Gastrocnemius medialis (tissue), 4 donors: ENCODE measurements around the gene ELL2. TPM values are rescaled to one million over a fixed set of nuclear protein-coding genes. Genes with fewer than 3 reads are reported as not detected.

Source experiments
- ATAC-seq, 2 donors: fragments of 150-250 bp; one replicate each; pipeline ENCODE4 v1.9.1; 2016
- DNase-seq, 2 donors: peaks; one replicate each; pipeline ENCODE4 v3.0.0-alpha.2; 2019
- H3K27ac ChIP-seq, 4 donors: fragments of 200-600 bp; sonication (generic); 1 replicate in 1 of 4; 2 replicates in 3 of 4; pipeline ENCODE4 v1.5.1; 2016 to 2018; ENCODE audit warnings: mild to moderate bottlenecking in 2 of 4, moderate library complexity in 1 of 4
- H3K27me3 ChIP-seq, 3 donors: fragments of 200-600 bp; sonication (generic) in 2 of 3; 1 replicate in 1 of 3; 2 replicates in 2 of 3; pipeline versions ENCODE4 v1.5.1 to v1.6.0; 2016 to 2019; ENCODE audit warnings: mild to moderate bottlenecking in 1 of 3, moderate library complexity in 1 of 3
- H3K36me3 ChIP-seq, 2 donors: fragments of 200-600 bp; sonication (generic) in 1 of 2; one replicate each; pipeline ENCODE4 v1.5.1; 2017 to 2018
- H3K4me1 ChIP-seq, 2 donors: fragments of 200-600 bp; sonication (generic) in 1 of 2; one replicate each; pipeline ENCODE4 v1.5.1; 2016 to 2017; ENCODE audit warnings: mild to moderate bottlenecking in 2 of 2
- H3K4me3 ChIP-seq, 4 donors: fragments of 200-600 bp; sonication (generic) in 3 of 4; 1 replicate in 1 of 4; 2 replicates in 3 of 4; pipeline ENCODE4 v1.5.1; 2016 to 2019; ENCODE audit warnings: mild to moderate bottlenecking in 2 of 4
- H3K9me3 ChIP-seq, 3 donors: fragments of 200-600 bp; sonication (generic) in 2 of 3; 1 replicate in 1 of 3; 2 replicates in 2 of 3; pipeline ENCODE4 v1.5.1; 2016 to 2019
- POLR2A ChIP-seq, 2 donors: fragments of 450-650 bp; IDR thresholded peaks; one replicate each; pipeline ENCODE4 v1.6.1; 2017; ENCODE audit warnings: antibody characterized with exemption in 2 of 2, mild to moderate bottlenecking in 2 of 2, moderate library complexity in 2 of 2
- in situ Hi-C, 4 donors: fragments of 200-750 bp; cut with MboI; loops; one replicate each; pipeline versions ENCODE4 v1.15.0 to v1.8.0; 2017; ENCODE audit warnings: low sequenced_read_pairs in 4 of 4
- intact Hi-C: fragments of 100-400 bp; cut with DNase I; formaldehyde crosslinking; loops from one replicate; pipeline ENCODE4 v1.15.1; 2023; ENCODE audit warnings: low total_unique reads
- total RNA-seq, 4 donors: library from RNA; depleted of rRNA; stranded (reverse); fragments of >200 nt; gene quantifications; one replicate each; pipeline versions ENCODE4 v1.1.0 to v1.2.3, GENCODE V29; 2016
- TF ChIP-seq, protein P1 (sequence below), 5 experiments: fragments of 450-650 bp in 3 of 5; fragments of 200-600 bp in 2 of 5; sonication (generic) in 2 of 5; IDR thresholded peaks in 4 of 5; conservative IDR thresholded peaks in 1 of 5; 1 replicate in 4 of 5; 2 replicates in 1 of 5; pipeline ENCODE4 v1.5.1; 2016 to 2019; ENCODE audit warnings: antibody characterized with exemption in 5 of 5, mild to moderate bottlenecking in 3 of 5, moderate library complexity in 3 of 5

The ELL2 gene
- total RNA-seq, 4 donors from 2014 or later: 35.2 to 64.5 (median 42.9) TPM

GRCh38 chr5:95863383-95863757, 98.3 kb downstream of the ELL2 start:
- DNase-seq (peak; percentile 67 to 81), ATAC-seq (peak; percentile 37 to 51)
- TF ChIP-seq, protein P1, sequence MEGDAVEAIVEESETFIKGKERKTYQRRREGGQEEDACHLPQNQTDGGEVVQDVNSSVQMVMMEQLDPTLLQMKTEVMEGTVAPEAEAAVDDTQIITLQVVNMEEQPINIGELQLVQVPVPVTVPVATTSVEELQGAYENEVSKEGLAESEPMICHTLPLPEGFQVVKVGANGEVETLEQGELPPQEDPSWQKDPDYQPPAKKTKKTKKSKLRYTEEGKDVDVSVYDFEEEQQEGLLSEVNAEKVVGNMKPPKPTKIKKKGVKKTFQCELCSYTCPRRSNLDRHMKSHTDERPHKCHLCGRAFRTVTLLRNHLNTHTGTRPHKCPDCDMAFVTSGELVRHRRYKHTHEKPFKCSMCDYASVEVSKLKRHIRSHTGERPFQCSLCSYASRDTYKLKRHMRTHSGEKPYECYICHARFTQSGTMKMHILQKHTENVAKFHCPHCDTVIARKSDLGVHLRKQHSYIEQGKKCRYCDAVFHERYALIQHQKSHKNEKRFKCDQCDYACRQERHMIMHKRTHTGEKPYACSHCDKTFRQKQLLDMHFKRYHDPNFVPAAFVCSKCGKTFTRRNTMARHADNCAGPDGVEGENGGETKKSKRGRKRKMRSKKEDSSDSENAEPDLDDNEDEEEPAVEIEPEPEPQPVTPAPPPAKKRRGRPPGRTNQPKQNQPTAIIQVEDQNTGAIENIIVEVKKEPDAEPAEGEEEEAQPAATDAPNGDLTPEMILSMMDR (IDR thresholded peaks at IDR 0.05 in 4 of 5, conservative IDR thresholded peaks at IDR 0.05 in 1 of 5): no peak
- TF ChIP-seq POLR2A (IDR thresholded peaks at IDR 0.05): peak; percentile 56 to 83
- H3K27me3 ChIP-seq: no peaks in the 10 kb centered on the region
- H3K9me3 ChIP-seq: no peaks in the 10 kb centered on the region
- H3K27ac ChIP-seq: peak overlapping the region; percentile 86 to 94 (median 89)
- intact Hi-C loops: no loop called here
- in situ Hi-C loops: loop anchor here in 2 of 4 donors (10.0 to 25.0 kb wide), 3 partner anchors 471 to 849 kb away; no protein-coding TSS in a partner anchor
- H3K36me3 ChIP-seq: no peaks in the 10 kb centered on the region
- H3K4me3 ChIP-seq: peak overlapping the region in 2 of 4 donors; percentile 10 to 28
- H3K4me1 ChIP-seq: peaks cover 45 to 50% of the 10 kb centered on the region in 2 donors

DNA sequence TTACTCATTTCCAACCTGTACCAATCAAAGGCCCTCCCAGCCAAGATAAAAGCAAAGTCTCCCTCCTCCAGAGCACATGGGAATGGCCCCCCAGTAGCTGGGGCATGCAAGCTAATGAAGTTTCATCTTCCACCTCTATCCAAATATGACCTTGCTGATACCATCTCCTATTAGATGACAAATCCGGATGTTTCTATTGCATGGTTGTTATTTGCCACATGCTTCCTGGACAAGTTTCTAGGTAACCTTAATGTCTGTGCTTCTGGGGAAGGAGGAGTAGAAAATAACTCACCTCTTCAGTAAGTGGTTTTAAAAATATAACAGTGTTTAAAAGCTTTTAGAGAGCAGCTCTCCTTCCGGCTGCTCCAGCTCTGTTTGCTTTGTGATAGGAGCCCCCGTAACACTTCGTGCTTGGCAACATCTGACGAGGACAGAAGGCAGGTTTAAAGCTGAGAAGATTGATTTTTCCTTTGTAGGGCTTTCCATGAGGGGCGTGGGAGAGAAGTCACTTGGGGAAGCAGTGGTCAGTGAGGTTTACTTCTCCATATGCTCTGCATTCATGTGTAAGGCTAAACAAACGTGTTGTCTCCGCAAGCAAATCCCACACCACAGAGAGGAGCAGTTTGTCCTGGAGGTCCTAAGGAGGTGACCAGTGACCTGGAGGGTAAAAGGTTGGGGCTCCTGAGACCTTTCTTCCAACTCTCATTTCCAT, 98.8 kb downstream of the ELL2 start:
- no peaks in the 10 kb centered on the region for H3K27me3 ChIP-seq
- in situ Hi-C loops (loop anchor here in 2 of 4 donors (10.0 to 25.0 kb wide), 3 partner anchors 472 to 849 kb away; no protein-coding TSS in a partner anchor), intact Hi-C loops (no loop called here)
- DNase-seq (no peak), ATAC-seq (no peak)
- no peaks in the 10 kb centered on the region for H3K36me3 ChIP-seq
- H3K9me3 ChIP-seq: no peaks in the 10 kb centered on the region
- H3K4me3 ChIP-seq: peak overlapping the region in 1 of 4 donors; percentile 7
- H3K27ac ChIP-seq: peak overlapping the region; percentile 86 to 94 (median 89)
- TF ChIP-seq, protein P1 (IDR thresholded peaks at IDR 0.05 in 4 of 5, conservative IDR thresholded peaks at IDR 0.05 in 1 of 5): no peak
- TF ChIP-seq POLR2A (IDR thresholded peaks at IDR 0.05): no peak
- peaks cover 51 to 55% of the 10 kb centered on the region in 2 donors for H3K4me1 ChIP-seq

DNA sequence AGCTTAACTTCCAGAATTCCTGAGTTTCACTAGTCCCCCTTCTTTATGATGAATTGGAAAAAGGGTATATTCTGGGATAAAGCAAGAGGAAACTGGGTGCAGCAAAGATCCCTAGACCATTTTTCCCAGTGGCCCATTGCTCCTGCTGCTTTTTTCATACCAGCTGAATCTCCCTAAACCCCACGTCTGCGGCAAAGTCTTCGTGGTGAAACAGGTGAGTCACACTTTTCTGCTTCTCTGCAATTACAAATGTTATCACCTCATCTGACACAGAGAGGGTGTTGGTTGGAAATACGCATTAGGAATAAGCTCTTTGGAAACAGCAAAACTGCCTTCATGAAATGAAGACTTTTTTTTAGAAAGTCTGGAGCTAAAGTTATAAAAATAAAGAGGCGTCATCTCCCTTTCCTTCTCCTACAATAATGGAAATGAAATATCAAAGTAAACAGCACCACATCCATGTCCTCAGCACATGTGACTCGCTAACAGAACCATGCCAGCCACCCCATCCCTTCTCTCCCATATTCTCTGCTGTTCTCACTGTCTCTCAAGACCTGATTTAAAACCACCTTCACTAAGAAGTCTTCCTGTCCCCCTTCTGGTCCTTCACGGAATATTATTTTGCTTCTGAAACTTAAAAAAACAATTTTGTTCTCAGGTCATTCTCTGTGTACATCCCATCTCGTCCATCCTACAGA, 99.6 kb downstream of the ELL2 start:
- intact Hi-C loops: no loop called here
- no peak for ATAC-seq
- TF ChIP-seq, protein P1 (IDR thresholded peaks at IDR 0.05 in 4 of 5, conservative IDR thresholded peaks at IDR 0.05 in 1 of 5): no peak
- TF ChIP-seq POLR2A (IDR thresholded peaks at IDR 0.05): no peak
- H3K36me3 ChIP-seq: no peaks in the 10 kb centered on the region
- H3K27ac ChIP-seq: peak overlapping the region; percentile 86 to 94 (median 89)
- no peaks in the 10 kb centered on the region for H3K27me3 ChIP-seq
- in situ Hi-C loops: loop anchor here in 2 of 4 donors (10.0 to 25.0 kb wide), 3 partner anchors 473 to 850 kb away; no protein-coding TSS in a partner anchor
- H3K4me1 ChIP-seq: peaks cover 58 to 63% of the 10 kb centered on the region in 2 donors
- H3K4me3 ChIP-seq: peak overlapping the region in 2 of 4 donors; percentile 1 to 2
- DNase-seq: peak in 1 of 2 donors; percentile 21
- no peaks in the 10 kb centered on the region for H3K9me3 ChIP-seq

GRCh38 chr5:95861221-95861863, 100.3 kb downstream of the ELL2 start:
- Histone ChIP-seq H3K27ac (peak overlapping the region; percentile 86 to 94 (median 89)), H3K9me3 (no peaks in the 10 kb centered on the region), H3K4me1 (peaks cover 65 to 70% of the 10 kb centered on the region in 2 donors), H3K27me3 (no peaks in the 10 kb centered on the region), H3K4me3 (peak overlapping the region in 2 of 4 donors; percentile 1 to 2), H3K36me3 (no peaks in the 10 kb centered on the region)
- intact Hi-C loops: no loop called here
- DNase-seq (peak; percentile 93 to 94), ATAC-seq (peak; percentile 52 to 65)
- peak; percentile 53 to 75 for TF ChIP-seq POLR2A (IDR thresholded peaks at IDR 0.05)
- TF ChIP-seq, protein P1 (IDR thresholded peaks at IDR 0.05 in 4 of 5, conservative IDR thresholded peaks at IDR 0.05 in 1 of 5): no peak
- in situ Hi-C loops: loop anchor here in 2 of 4 donors (10.0 to 25.0 kb wide), 3 partner anchors 473 to 851 kb away; no protein-coding TSS in a partner anchor
